Parathyroid adenoma (tissue), 2 donors: ENCODE data around the gene MAB21L3.

Experiments used
- H2AFZ ChIP-seq: fragments of 300-600 bp; sonication (generic); one replicate; pipeline ENCODE4 v1.7.0; 2017; ENCODE audit warnings: antibody characterized with exemption, mild to moderate bottlenecking
- H3K27ac ChIP-seq: fragments of 300-600 bp; sonication (generic); one replicate; pipeline ENCODE4 v1.7.0; 2017
- H3K27me3 ChIP-seq: fragments of 300-600 bp; sonication (generic); one replicate; pipeline ENCODE4 v1.7.0; 2017; ENCODE audit warnings: low read length; ENCODE audit not compliant: control insufficient read depth, insufficient read depth
- H3K36me3 ChIP-seq: fragments of 300-600 bp; sonication (generic); one replicate; pipeline ENCODE4 v1.7.0; 2017; ENCODE audit warnings: low read length; ENCODE audit not compliant: control insufficient read depth, insufficient read depth
- H3K4me1 ChIP-seq: fragments of 300-600 bp; sonication (generic); one replicate; pipeline ENCODE4 v1.7.0; 2017; ENCODE audit warnings: control low read depth
- H3K4me2 ChIP-seq: fragments of 300-600 bp; sonication (generic); one replicate; pipeline ENCODE4 v1.7.0; 2017; ENCODE audit warnings: low read length
- H3K4me3 ChIP-seq: fragments of 300-600 bp; sonication (generic); one replicate; pipeline ENCODE4 v1.7.0; 2017; ENCODE audit warnings: low read depth, low read length
- H3K79me2 ChIP-seq: fragments of 300-600 bp; sonication (generic); one replicate; pipeline ENCODE4 v1.7.0; 2017; ENCODE audit warnings: control low read depth
- H3K9ac ChIP-seq: fragments of 300-600 bp; sonication (generic); one replicate; pipeline ENCODE4 v1.7.0; 2017; ENCODE audit warnings: mild to moderate bottlenecking
- H3K9me3 ChIP-seq: fragments of 300-600 bp; sonication (generic); one replicate; pipeline ENCODE4 v1.7.0; 2017; ENCODE audit warnings: low read length; ENCODE audit not compliant: control insufficient read depth
- TF ChIP-seq, protein P1 (sequence below): fragments of 300-600 bp; sonication (generic); IDR thresholded peaks from one replicate; pipeline ENCODE4 v1.7.0; 2017; ENCODE audit warnings: antibody characterized with exemption, mild to moderate bottlenecking
- donor health status: primary hyperparathyroidism.

MAB21L3 gene

DNA sequence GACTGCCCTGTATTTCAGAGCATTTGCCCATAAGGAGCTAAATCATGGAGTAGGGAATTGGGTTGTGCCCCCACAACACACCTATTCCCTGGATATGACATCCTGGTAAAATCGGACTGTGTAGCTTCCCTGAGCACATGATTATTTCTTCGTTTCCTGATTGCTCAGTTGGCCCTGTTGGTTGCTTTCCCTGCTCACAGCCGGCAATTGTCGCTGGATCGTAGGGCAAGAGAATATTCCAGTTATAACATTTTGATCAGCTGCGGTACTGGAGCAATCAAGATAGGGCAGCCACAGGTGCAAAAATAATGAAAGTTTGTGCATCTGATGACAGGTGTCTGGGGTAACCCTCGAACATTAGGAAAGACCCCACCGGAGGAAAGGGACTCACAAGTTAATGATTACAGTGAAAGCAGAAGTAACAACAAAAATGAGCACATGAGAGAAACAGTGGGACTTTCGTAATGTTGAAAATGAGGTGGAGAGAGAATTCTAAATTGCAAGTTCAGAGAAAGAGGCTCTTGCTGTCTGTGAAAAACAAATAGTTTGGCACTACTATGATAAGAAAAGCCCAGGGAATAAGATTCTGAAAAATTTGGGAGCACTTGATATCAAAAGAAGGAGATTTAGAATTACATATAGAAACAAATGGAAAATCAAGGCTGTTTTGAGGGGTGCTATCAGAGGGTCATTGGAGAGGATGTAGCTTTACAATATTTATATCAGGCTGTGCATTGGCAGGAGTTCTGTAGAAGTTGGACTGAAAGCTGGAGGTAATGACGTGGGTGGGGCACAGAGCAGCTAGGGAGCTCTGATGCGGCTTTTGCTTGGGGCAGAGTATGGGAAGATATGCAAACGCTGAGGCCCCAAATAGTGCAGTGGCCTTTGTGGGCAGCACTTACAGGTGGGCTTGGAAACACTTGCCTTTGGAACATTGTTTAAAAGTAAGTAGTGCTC is at the start of gene MAB21L3:
Gene MAB21L3 (plus strand): TSS at position 833 of the 957 bp plus-strand sequence. CDS start 1,217 bp downstream, outside the sequence.
- H3K36me3 ChIP-seq: no peaks in the 10 kb centered on the region
- no peak within 1 kb of the TSS for H3K4me2 ChIP-seq
- H2AFZ ChIP-seq: no peak within 1 kb of the TSS
- H3K9ac ChIP-seq: no peak within 1 kb of the TSS
- H3K79me2 ChIP-seq: no peaks in the 10 kb centered on the region
- H3K4me3 ChIP-seq: no peak within 1 kb of the TSS
- H3K27ac ChIP-seq: no peak within 1 kb of the TSS
- no peaks in the 10 kb centered on the region for H3K27me3 ChIP-seq
- TF ChIP-seq, protein P1, sequence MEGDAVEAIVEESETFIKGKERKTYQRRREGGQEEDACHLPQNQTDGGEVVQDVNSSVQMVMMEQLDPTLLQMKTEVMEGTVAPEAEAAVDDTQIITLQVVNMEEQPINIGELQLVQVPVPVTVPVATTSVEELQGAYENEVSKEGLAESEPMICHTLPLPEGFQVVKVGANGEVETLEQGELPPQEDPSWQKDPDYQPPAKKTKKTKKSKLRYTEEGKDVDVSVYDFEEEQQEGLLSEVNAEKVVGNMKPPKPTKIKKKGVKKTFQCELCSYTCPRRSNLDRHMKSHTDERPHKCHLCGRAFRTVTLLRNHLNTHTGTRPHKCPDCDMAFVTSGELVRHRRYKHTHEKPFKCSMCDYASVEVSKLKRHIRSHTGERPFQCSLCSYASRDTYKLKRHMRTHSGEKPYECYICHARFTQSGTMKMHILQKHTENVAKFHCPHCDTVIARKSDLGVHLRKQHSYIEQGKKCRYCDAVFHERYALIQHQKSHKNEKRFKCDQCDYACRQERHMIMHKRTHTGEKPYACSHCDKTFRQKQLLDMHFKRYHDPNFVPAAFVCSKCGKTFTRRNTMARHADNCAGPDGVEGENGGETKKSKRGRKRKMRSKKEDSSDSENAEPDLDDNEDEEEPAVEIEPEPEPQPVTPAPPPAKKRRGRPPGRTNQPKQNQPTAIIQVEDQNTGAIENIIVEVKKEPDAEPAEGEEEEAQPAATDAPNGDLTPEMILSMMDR: no peak
- H3K4me1 ChIP-seq: no peaks in the 10 kb centered on the region
- no peaks in the 10 kb centered on the region for H3K9me3 ChIP-seq

DNA sequence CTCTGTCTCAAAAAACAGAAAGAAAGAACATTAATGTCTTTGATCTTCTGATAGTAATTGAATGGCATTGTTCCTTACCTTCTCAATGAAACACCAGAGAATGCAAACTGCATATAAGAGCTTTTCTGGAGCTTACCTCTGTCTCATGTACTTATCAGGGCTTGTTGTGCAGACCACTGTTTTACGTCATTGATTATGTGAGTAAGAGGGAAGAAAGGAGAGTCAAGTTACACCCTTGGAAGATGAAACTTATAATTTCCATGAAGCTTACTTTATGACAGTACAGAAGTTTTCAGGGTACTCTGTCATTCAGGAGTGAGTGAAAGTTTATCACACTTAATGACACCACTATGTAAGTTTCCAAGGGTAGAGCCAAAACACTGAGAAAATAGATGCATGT is 49.0 kb upstream of the MAB21L3 start:
- H2AFZ ChIP-seq: no peak overlapping the region
- H3K4me1 ChIP-seq: no peaks in the 10 kb centered on the region
- H3K9me3 ChIP-seq: no peaks in the 10 kb centered on the region
- no peak overlapping the region for H3K9ac ChIP-seq
- H3K36me3 ChIP-seq: no peaks in the 10 kb centered on the region
- H3K4me3 ChIP-seq: no peak overlapping the region
- no peak overlapping the region for H3K4me2 ChIP-seq
- TF ChIP-seq, protein P1: no peak
- H3K27me3 ChIP-seq: no peaks in the 10 kb centered on the region
- no peaks in the 10 kb centered on the region for H3K79me2 ChIP-seq
- no peak overlapping the region for H3K27ac ChIP-seq

DNA sequence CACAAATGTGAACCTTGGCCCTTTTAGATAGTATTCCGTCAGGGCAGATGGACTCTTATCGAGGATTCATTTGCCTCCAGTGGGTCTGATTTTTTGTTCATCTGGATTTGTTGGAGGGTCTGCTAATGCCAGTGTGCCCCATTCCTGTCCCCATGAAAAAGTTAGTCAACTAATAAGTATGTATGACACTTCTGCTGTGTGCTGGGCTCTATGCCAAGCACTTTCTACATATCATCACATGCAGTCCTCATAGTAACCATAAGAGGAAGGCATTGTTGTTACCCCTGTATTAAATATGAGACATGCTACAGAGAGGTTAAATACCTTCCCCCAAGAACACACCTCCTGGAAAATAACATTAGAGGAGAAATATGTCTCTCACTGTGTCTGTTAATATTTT is 46.6 kb upstream of the MAB21L3 start:
- Histone ChIP-seq H3K4me1 (no peaks in the 10 kb centered on the region), H3K4me3 (no peak overlapping the region), H3K9me3 (no peaks in the 10 kb centered on the region), H3K4me2 (no peak overlapping the region), H3K9ac (no peak overlapping the region), H3K27me3 (no peaks in the 10 kb centered on the region), H2AFZ (no peak overlapping the region), H3K79me2 (no peaks in the 10 kb centered on the region), H3K36me3 (no peaks in the 10 kb centered on the region), H3K27ac (no peak overlapping the region)
- TF ChIP-seq, protein P1: no peak

DNA sequence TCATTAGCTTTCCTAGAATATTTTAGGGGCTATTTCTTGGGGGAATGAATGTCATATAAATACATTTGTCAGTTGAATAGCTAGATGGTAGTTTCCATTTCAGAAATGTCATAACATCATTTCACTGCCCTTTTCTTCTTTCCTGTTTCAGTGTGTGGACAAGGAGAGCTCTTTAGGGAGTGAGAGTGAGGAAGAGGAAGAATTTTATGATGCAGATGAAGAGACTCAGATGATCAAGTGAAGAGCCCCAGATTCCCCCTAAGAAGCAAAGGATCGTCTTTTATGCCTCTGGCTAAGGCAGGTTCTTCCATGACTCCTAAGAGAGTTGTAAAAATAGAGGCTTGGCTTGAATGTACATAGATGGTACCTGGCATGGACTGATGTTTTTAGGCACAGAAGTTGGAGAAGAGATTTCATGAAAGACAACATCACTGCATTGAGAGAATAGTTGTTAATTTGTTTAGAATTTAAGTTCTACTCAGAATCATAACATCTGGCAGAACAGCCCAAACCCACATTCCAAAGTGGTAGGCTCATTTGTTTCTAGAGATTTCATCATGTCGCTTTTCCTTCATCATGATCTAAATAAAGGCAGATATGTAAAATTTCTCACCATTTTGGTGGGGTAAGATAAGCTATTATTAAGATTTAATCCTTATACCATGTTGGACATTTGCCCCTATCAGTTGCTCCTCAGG is 44.2 kb upstream of the MAB21L3 start:
- Histone ChIP-seq H3K27ac (no peak overlapping the region), H3K4me2 (no peak overlapping the region), H3K9ac (no peak overlapping the region), H3K9me3 (no peaks in the 10 kb centered on the region), H3K36me3 (no peaks in the 10 kb centered on the region), H3K4me3 (no peak overlapping the region), H3K79me2 (no peaks in the 10 kb centered on the region), H3K4me1 (no peaks in the 10 kb centered on the region), H2AFZ (no peak overlapping the region), H3K27me3 (no peaks in the 10 kb centered on the region)
- TF ChIP-seq, protein P1: no peak
